ENCODE measurements around the gene OR13C4.

DNA sequence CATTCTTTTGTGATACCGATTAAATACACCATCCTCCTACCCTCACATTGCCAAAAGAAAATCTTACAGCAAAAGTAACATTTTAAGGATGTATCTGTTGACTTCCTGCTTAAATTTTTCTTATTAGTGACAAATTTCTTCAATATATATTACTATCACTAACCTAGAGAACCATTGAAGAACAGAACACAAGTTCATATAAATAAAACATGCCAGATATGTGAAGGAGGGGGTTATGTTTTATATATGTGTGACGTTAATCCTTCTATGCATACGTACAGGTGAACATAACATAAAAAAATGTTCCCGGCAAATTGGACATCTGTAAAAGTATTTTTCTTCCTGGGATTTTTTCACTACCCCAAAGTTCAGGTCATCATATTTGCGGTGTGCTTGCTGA is 23.0 kb downstream of the OR13C4 start, which contains the start of gene OR13F1:
- TF ChIP-seq EZH2phosphoT487 (IDR thresholded peaks at IDR 0.05; ENCODE audit: low read length) (no peak), EZH2 (optimal IDR thresholded peaks at IDR 0.05; ENCODE audit: low read depth, low read length) (no peak)
- TF ChIP-seq, protein P1, sequence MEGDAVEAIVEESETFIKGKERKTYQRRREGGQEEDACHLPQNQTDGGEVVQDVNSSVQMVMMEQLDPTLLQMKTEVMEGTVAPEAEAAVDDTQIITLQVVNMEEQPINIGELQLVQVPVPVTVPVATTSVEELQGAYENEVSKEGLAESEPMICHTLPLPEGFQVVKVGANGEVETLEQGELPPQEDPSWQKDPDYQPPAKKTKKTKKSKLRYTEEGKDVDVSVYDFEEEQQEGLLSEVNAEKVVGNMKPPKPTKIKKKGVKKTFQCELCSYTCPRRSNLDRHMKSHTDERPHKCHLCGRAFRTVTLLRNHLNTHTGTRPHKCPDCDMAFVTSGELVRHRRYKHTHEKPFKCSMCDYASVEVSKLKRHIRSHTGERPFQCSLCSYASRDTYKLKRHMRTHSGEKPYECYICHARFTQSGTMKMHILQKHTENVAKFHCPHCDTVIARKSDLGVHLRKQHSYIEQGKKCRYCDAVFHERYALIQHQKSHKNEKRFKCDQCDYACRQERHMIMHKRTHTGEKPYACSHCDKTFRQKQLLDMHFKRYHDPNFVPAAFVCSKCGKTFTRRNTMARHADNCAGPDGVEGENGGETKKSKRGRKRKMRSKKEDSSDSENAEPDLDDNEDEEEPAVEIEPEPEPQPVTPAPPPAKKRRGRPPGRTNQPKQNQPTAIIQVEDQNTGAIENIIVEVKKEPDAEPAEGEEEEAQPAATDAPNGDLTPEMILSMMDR (IDR thresholded peaks at IDR 0.05; ENCODE audit: low read length): no peak
